HG02943 (cell line): ENCODE data around the gene CUL2.
"Not testable (repeated sequence)": the region's sequence is repeated elsewhere in the genome, so short reads cannot be mapped to it uniquely, and the experiment has no call there.

Source experiments
- ATAC-seq: cut with Tn5 transposase; IDR thresholded peaks from one replicate; pipeline ENCODE4 v1.9.1; 2021; ENCODE audit warnings: mild to moderate bottlenecking, low read depth, moderate library complexity; ENCODE audit not compliant: unreplicated experiment

Gene CUL2

GRCh38 chr10:35080261-35080660, 9.9 kb downstream of the CUL2 start:
- ATAC-seq = not testable (repeated sequence)

GRCh38 chr10:35079763-35080162, 10.4 kb downstream of the CUL2 start:
- ATAC-seq = no peak

- no peak for ATAC-seq
These were observed 10.9 kb downstream of the CUL2 start for GRCh38 chr10:35079265-35079664.

- no peak for ATAC-seq
These were observed 14.9 kb downstream of the CUL2 start for GRCh38 chr10:35075228-35075627.

- no peak for ATAC-seq
These were observed 15.9 kb downstream of the CUL2 start for GRCh38 chr10:35074266-35074665.

- no peak for ATAC-seq
These were observed 19.6 kb downstream of the CUL2 start for GRCh38 chr10:35070521-35070920.

GRCh38 chr10:35063837-35064454, 26.2 kb downstream of the CUL2 start:
- no peak for ATAC-seq

- no peak for ATAC-seq
These were observed 30.7 kb downstream of the CUL2 start for GRCh38 chr10:35059481-35059880.

- ATAC-seq = no peak
These were observed 31.5 kb downstream of the CUL2 start for GRCh38 chr10:35058686-35059085.

GRCh38 chr10:35058134-35058533, 32.0 kb downstream of the CUL2 start:
- ATAC-seq = no peak

- no peak for ATAC-seq
These were observed 33.5 kb downstream of the CUL2 start for GRCh38 chr10:35056686-35057085.

GRCh38 chr10:35056133-35056532, 34.0 kb downstream of the CUL2 start:
- no peak for ATAC-seq

- no peak for ATAC-seq
These were observed 39.6 kb downstream of the CUL2 start for GRCh38 chr10:35050568-35050967.

GRCh38 chr10:35046074-35046473, 44.1 kb downstream of the CUL2 start:
- ATAC-seq = no peak

- not testable (repeated sequence) for ATAC-seq
These were observed 44.9 kb downstream of the CUL2 start for GRCh38 chr10:35045275-35045674.

- ATAC-seq = no peak
These were observed 46.3 kb downstream of the CUL2 start for GRCh38 chr10:35043796-35044344.

- no peak for ATAC-seq
These were observed 47.4 kb downstream of the CUL2 start for GRCh38 chr10:35042783-35043182.

- ATAC-seq = no peak
These were observed 48.6 kb downstream of the CUL2 start for GRCh38 chr10:35041502-35041879.

GRCh38 chr10:35040760-35041501, 49.2 kb downstream of the CUL2 start:
- no peak for ATAC-seq

GRCh38 chr10:35037104-35037503, 53.0 kb downstream of the CUL2 start:
- no peak for ATAC-seq

GRCh38 chr10:35035606-35036005, 54.5 kb downstream of the CUL2 start:
- no peak for ATAC-seq

GRCh38 chr10:35027567-35027966, 62.6 kb downstream of the CUL2 start:
- ATAC-seq = no peak
